CD4-positive, CD25-positive, alpha-beta regulatory T cell (primary cell): ENCODE measurements around the gene WAPL. TPM values are rescaled to one million over a fixed set of nuclear protein-coding genes. Genes with fewer than 3 reads are reported as not detected.
"Not testable (repeated sequence)": the region's sequence is repeated elsewhere in the genome, so short reads cannot be mapped to it uniquely, and the experiment has no call there.

ENCODE experiments used
- ATAC-seq, 2 donors: fragments of 150-1000 bp; cut with Tn5 transposase; one replicate each; pipeline ENCODE4 v1.10.0; 2021; ENCODE audit warnings: low read depth in 2 of 2, moderate number of reproducible peaks in 2 of 2, moderate library complexity in 1 of 2
- DNase-seq, 3 donors: peaks; one replicate each; pipeline versions ENCODE4 v3.0.0 to v3.0.0-alpha.2; 2012 to 2022; ENCODE audit warnings: mixed read lengths in 1 of 3
- H3K27ac ChIP-seq: one replicate; pipeline ENCODE4 v1.7.0; 2013; ENCODE audit warnings: mild to moderate bottlenecking, low read length; ENCODE audit not compliant: insufficient read depth, poor library complexity, severe bottlenecking
- H3K27me3 ChIP-seq: one replicate; pipeline ENCODE4 v1.7.0; 2013; ENCODE audit warnings: low read length; ENCODE audit not compliant: control insufficient read depth, insufficient read depth
- H3K36me3 ChIP-seq: one replicate; pipeline ENCODE4 v1.7.0; 2013; ENCODE audit warnings: mild to moderate bottlenecking, low read length, moderate library complexity; ENCODE audit not compliant: control insufficient read depth, insufficient read depth
- H3K4me1 ChIP-seq: 2 replicates; pipeline ENCODE4 v1.7.0; 2013; ENCODE audit warnings: mild to moderate bottlenecking, low read length; ENCODE audit not compliant: insufficient read depth, control insufficient read depth, poor library complexity, severe bottlenecking
- H3K4me3 ChIP-seq: one replicate; pipeline ENCODE4 v1.7.0; 2013; ENCODE audit warnings: low read depth, mild to moderate bottlenecking, low read length, moderate library complexity
- H3K9me3 ChIP-seq, 2 experiments: 1 replicate in 1 of 2; 2 replicates in 1 of 2; pipeline ENCODE4 v1.7.0; 2013; ENCODE audit warnings: low read length in 2 of 2, mild to moderate bottlenecking in 1 of 2, moderate library complexity in 1 of 2; ENCODE audit not compliant: control insufficient read depth in 2 of 2
- H3K27ac Mint-ChIP-seq, 3 donors: one replicate each; pipeline ENCODE4 v1.8.0; 2020 to 2022; ENCODE audit warnings: mild to moderate bottlenecking in 3 of 3, mixed read lengths in 3 of 3, moderate library complexity in 2 of 3
- H3K27me3 Mint-ChIP-seq: one replicate; pipeline ENCODE4 v1.8.0; 2022; ENCODE audit warnings: mild to moderate bottlenecking, mixed read lengths
- H3K36me3 Mint-ChIP-seq: one replicate; pipeline ENCODE4 v1.8.0; 2020; ENCODE audit warnings: mixed read lengths
- H3K4me1 Mint-ChIP-seq, 4 donors: one replicate each; pipeline ENCODE4 v1.8.0; 2020 to 2022; ENCODE audit warnings: mixed read lengths in 4 of 4, mild to moderate bottlenecking in 1 of 4
- H3K4me3 Mint-ChIP-seq, 4 donors: one replicate each; pipeline ENCODE4 v1.8.0; 2020 to 2022; ENCODE audit warnings: mild to moderate bottlenecking in 4 of 4, mixed read lengths in 4 of 4, moderate library complexity in 3 of 4
- H3K9me3 Mint-ChIP-seq, 7 donors: one replicate each; pipeline ENCODE4 v1.8.0; 2020 to 2022; ENCODE audit warnings: mixed read lengths in 7 of 7, mild to moderate bottlenecking in 3 of 7, moderate library complexity in 2 of 7
- polyA plus RNA-seq, 4 donors: library from polyadenylated mRNA; unstranded; fragments of 300-500 nt; fragmentation: Illumina TruSeq; gene quantifications; one replicate each; pipeline ENCODE4 v1.2.3, GENCODE V29; 2021
- total RNA-seq: library from RNA; stranded (reverse); gene quantifications from one replicate; pipeline ENCODE4 v1.2.3, GENCODE V29; 2022

Gene WAPL
- total and polyA plus RNA-seq, 5 donors from 2014 or later = 33.3 to 54.3 (median 36.6) TPM

DNA sequence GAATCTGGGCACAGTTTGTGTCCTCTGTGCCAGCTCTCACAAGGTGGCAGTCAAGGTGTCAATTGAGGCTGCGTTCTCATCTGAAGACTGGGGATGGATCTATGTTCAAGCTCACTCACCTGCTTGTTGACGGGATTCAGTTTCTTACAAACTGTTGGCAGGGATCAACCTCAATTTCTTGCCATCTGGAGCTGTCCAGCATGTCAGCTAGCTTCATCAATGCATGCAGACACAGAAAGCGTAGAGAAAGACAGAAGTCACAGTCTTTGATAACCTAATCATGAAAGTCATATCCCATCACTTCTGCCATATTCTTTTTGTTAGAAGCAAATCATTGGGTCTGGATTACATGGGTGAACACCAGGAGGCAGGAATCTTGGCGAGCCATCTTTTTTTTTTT is 32.0 kb upstream of the WAPL start:
- H3K9me3 Mint-ChIP-seq = no peaks in the 10 kb centered on the region
- H3K27me3 Mint-ChIP-seq = peaks cover 15% of the 10 kb centered on the region
- no peaks in the 10 kb centered on the region for H3K4me1 Mint-ChIP-seq
- Histone ChIP-seq H3K36me3 (no peaks in the 10 kb centered on the region), H3K27me3 (no peaks in the 10 kb centered on the region), H3K27ac (no peak overlapping the region), H3K4me3 (no peak overlapping the region), H3K9me3 (no peaks in the 10 kb centered on the region), H3K4me1 (no peaks in the 10 kb centered on the region)
- ATAC-seq = no peak
- no peak overlapping the region for H3K27ac Mint-ChIP-seq
- no peak for DNase-seq
- no peak overlapping the region for H3K4me3 Mint-ChIP-seq
- no peaks in the 10 kb centered on the region for H3K36me3 Mint-ChIP-seq

DNA sequence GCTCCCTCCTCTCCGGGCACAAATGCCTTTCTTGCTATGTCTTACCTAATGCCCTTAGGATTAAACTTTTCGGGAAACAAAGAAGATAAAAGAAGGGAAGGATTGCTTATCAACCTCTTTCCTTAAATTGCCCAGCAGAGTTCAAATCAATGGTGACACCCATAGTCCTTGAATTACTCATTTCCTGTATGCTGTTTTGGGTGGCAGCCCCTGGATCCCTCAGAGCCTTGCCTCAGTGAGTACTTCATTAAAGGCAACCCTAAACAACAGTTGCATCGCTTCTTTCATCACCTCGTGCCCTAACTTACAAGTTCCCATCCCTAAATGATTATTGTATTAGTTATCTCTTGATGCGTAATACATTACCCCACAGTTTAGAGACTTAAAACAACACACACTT is 31.6 kb upstream of the WAPL start:
- Histone ChIP-seq H3K27ac (no peak overlapping the region), H3K4me1 (no peaks in the 10 kb centered on the region), H3K4me3 (no peak overlapping the region), H3K36me3 (no peaks in the 10 kb centered on the region), H3K9me3 (no peaks in the 10 kb centered on the region), H3K27me3 (no peaks in the 10 kb centered on the region)
- H3K4me3 Mint-ChIP-seq = no peak overlapping the region
- no peaks in the 10 kb centered on the region for H3K9me3 Mint-ChIP-seq
- ATAC-seq (no peak), DNase-seq (peak in 1 of 3 donors; percentile 33)
- H3K36me3 Mint-ChIP-seq = no peaks in the 10 kb centered on the region
- no peaks in the 10 kb centered on the region for H3K4me1 Mint-ChIP-seq
- no peak overlapping the region for H3K27ac Mint-ChIP-seq
- peaks cover 15% of the 10 kb centered on the region for H3K27me3 Mint-ChIP-seq

DNA sequence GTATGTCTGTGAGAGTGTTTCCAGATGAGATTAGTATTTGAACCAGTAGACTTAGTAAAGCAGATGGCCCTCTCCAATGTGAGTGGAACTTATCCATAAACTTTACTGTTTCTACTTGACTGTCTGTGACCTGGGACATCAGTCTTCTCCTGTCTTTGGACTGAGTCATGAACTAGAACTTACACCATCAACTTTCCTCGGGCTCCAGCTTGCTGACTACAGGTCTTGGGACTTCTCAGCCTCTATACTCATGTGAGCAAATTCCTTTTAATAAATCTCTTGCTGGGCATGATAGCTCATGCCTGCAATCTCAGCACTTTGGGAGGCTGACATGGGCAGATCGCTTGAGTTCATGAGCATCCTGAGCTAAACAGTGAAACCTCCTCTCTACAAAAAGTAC is 25.7 kb upstream of the WAPL start:
- Mint-ChIP-seq H3K4me3 (no peak overlapping the region), H3K27ac (no peak overlapping the region), H3K9me3 (no peaks in the 10 kb centered on the region), H3K27me3 (peaks cover 9% of the 10 kb centered on the region), H3K4me1 (no peaks in the 10 kb centered on the region), H3K36me3 (no peaks in the 10 kb centered on the region)
- ATAC-seq (no peak), DNase-seq (no peak)
- Histone ChIP-seq H3K9me3 (no peaks in the 10 kb centered on the region), H3K4me3 (no peak overlapping the region), H3K27me3 (no peaks in the 10 kb centered on the region), H3K36me3 (no peaks in the 10 kb centered on the region), H3K27ac (no peak overlapping the region), H3K4me1 (no peaks in the 10 kb centered on the region)

DNA sequence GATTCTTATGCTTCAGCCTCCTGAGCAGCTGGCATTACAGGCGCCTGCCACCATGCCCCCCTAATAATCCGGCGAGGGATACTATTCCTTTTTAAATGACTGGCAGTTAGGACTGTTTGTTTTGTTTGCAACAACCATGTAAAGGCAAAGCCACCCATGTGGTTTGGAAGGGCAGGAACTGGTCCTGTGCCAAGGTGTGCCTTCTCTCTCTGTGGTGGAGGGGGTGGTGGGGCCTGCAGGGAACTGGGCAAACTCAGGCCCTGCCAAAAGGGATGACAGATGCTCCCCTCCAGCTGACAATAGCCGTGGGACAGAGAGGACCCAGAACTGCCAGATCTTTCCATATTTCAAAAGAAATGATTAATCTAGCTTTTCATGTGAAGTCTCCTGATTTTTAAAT is 23.5 kb upstream of the WAPL start:
- H3K4me1 ChIP-seq = peaks cover 2% of the 10 kb centered on the region
- Mint-ChIP-seq H3K4me3 (no peak overlapping the region), H3K27ac (no peak overlapping the region), H3K9me3 (no peaks in the 10 kb centered on the region), H3K36me3 (no peaks in the 10 kb centered on the region), H3K27me3 (peaks cover 5% of the 10 kb centered on the region), H3K4me1 (peaks cover 0 to 3% (median under 1%) of the 10 kb centered on the region in 4 donors)
- no peaks in the 10 kb centered on the region for H3K36me3 ChIP-seq
- no peaks in the 10 kb centered on the region for H3K9me3 ChIP-seq
- DNase-seq (no peak), ATAC-seq (no peak)
- no peaks in the 10 kb centered on the region for H3K27me3 ChIP-seq
- H3K27ac ChIP-seq = no peak overlapping the region
- no peak overlapping the region for H3K4me3 ChIP-seq

DNA sequence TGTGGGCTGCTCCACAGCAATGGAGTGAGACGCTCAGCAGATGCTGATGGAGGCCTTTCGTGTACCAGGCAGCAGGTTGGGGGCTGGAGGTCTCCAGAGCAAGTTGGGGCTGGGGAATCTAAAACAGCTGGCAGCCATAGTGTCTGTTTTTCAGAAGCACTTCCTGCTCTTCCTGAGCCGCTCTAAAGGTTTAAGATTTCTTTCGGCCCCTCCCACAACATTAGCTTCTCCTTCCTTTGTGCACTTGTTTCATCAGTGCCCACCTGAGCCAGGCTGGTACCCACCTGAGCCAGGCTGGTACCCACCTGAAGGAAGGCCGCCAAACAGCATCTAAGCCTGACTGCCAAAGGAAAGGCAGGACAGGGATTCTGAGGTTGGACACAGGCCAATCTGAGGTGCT is 18.4 kb upstream of the WAPL start:
- Mint-ChIP-seq H3K27me3 (peaks cover 16% of the 10 kb centered on the region), H3K4me3 (peak overlapping the region in 3 of 4 donors; percentile 69 to 88 (median 71))
- no peak for ATAC-seq

DNA sequence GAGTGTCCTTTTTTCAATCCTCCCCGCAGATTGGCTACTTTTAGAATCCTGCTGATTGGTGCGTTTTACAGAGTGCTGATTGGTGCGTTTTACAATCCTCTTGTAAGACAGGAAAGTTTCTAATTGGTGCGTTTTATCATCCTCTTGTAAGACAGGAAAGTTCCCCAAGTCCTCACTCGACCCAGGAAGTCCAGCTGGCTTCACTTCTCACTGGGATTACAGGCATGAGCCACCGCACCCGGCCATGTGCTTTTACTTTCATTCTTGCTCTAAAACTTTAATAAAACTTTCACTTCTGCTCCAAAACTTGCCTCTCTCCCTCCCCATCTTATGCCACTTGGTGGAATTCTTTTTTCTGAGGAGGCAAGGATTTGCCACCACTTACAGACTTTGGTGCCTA is 17.0 kb upstream of the WAPL start:
- no peaks in the 10 kb centered on the region for H3K36me3 ChIP-seq
- H3K27me3 Mint-ChIP-seq = peaks cover 16% of the 10 kb centered on the region
- no peak overlapping the region for H3K27ac ChIP-seq
- H3K4me1 Mint-ChIP-seq = peaks cover 0 to 37% (median 25%) of the 10 kb centered on the region in 4 donors
- peaks cover 0 to 2% (median 0%) of the 10 kb centered on the region in 7 donors for H3K9me3 Mint-ChIP-seq
- H3K4me3 ChIP-seq = no peak overlapping the region
- peaks cover 18% of the 10 kb centered on the region for H3K4me1 ChIP-seq
- H3K36me3 Mint-ChIP-seq = no peaks in the 10 kb centered on the region
- peak overlapping the region in 2 of 4 donors; percentile 19 to 56 for H3K4me3 Mint-ChIP-seq
- H3K9me3 ChIP-seq = no peaks in the 10 kb centered on the region
- ATAC-seq (no peak), DNase-seq (no peak)
- H3K27ac Mint-ChIP-seq = no peak overlapping the region
- no peaks in the 10 kb centered on the region for H3K27me3 ChIP-seq

More for the DNA sequence above, 18.4 kb upstream of the WAPL start:
- peak in 1 of 3 donors; percentile 51 for DNase-seq
- Mint-ChIP-seq H3K36me3 (no peaks in the 10 kb centered on the region), H3K4me1 (peaks cover 0 to 31% (median 23%) of the 10 kb centered on the region in 4 donors), H3K27ac (peak overlapping the region; percentile 75 to 92 (median 90)), H3K9me3 (no peaks in the 10 kb centered on the region)
- no peaks in the 10 kb centered on the region for H3K9me3 ChIP-seq
- H3K4me1 ChIP-seq = peaks cover 17% of the 10 kb centered on the region
- H3K27me3 ChIP-seq = no peaks in the 10 kb centered on the region
- H3K36me3 ChIP-seq = no peaks in the 10 kb centered on the region
- H3K27ac ChIP-seq = no peak overlapping the region
- peak overlapping the region; percentile 44 for H3K4me3 ChIP-seq

DNA sequence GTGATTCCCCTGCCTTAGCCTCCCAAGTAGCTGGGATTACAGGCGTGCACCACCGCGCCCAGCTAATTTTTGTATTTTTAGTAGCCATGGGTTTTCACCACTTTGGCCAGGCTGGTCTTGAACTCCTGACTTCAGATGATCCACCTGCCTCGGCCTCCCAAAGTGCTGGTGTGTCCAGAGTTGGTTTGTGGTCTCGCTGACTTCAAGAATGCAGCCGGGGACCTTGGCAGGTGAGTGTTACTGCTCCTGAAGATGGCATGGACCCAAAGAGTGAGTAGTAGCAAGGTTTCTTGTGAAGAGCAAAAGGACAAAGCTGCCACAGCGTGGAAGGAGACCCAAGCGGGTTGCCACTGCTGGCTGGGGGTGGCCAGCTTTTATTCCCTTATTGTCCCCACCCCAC is 16.4 kb upstream of the WAPL start:
- H3K4me1 Mint-ChIP-seq = peaks cover 0 to 37% (median 25%) of the 10 kb centered on the region in 4 donors
- peaks cover 16% of the 10 kb centered on the region for H3K27me3 Mint-ChIP-seq
- peaks cover 18% of the 10 kb centered on the region for H3K4me1 ChIP-seq
- H3K9me3 Mint-ChIP-seq, H3K27ac Mint-ChIP-seq, H3K27ac ChIP-seq, H3K9me3 ChIP-seq, ATAC-seq, H3K36me3 Mint-ChIP-seq, H3K36me3 ChIP-seq, H3K27me3 ChIP-seq, DNase-seq, H3K4me3 ChIP-seq: not testable (repeated sequence)
- H3K4me3 Mint-ChIP-seq = peak overlapping the region in 1 of 4 donors; percentile 56

DNA sequence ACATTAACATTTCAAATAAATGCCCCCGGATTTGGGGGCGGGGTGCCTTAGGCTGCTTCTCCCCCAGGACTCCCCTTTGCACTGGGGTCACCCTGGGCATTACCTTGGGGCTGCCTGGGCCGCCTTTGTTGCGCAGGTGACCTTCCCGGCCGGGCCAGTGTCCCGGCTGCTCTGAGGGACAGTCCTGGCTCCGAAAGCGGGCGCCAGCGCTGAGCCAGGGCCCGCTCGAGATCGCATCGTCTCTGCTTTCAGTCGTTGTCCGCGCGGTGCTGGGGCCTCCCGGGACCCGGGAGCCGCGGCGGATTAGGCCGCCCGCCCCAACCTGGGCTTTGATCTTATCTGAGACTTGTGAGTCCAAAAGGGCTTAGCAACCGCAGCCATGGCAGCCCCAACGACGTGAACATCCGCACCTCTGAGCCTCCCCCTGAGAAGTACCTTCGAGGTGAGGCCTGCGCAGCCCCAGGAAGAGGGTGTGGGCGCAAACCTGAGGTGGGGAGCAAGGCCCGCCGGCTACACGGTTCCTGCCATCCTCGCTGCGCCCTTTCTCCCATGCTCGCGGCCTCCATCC is 14.8 kb upstream of the WAPL start:
- H3K27me3 Mint-ChIP-seq = peaks cover 13% of the 10 kb centered on the region
- DNase-seq (peak; percentile 22 to 86 (median 65)), ATAC-seq (peak; percentile 81 to 83)
- H3K9me3 ChIP-seq = no peaks in the 10 kb centered on the region
- H3K36me3 Mint-ChIP-seq = no peaks in the 10 kb centered on the region
- H3K36me3 ChIP-seq = no peaks in the 10 kb centered on the region
- H3K4me3 Mint-ChIP-seq = peak overlapping the region; percentile 84 to 88 (median 86)
- peak overlapping the region; percentile 73 for H3K27ac ChIP-seq
- no peak overlapping the region for H3K4me3 ChIP-seq
- peak overlapping the region; percentile 71 to 94 (median 94) for H3K27ac Mint-ChIP-seq
- no peaks in the 10 kb centered on the region for H3K27me3 ChIP-seq
- H3K4me1 ChIP-seq = peaks cover 18% of the 10 kb centered on the region
- H3K4me1 Mint-ChIP-seq = peaks cover 0 to 37% (median 25%) of the 10 kb centered on the region in 4 donors
- peaks cover 0 to 2% (median 0%) of the 10 kb centered on the region in 7 donors for H3K9me3 Mint-ChIP-seq
